Measurements from ENCODE around the gene GPC4.

The GPC4 gene

DNA sequence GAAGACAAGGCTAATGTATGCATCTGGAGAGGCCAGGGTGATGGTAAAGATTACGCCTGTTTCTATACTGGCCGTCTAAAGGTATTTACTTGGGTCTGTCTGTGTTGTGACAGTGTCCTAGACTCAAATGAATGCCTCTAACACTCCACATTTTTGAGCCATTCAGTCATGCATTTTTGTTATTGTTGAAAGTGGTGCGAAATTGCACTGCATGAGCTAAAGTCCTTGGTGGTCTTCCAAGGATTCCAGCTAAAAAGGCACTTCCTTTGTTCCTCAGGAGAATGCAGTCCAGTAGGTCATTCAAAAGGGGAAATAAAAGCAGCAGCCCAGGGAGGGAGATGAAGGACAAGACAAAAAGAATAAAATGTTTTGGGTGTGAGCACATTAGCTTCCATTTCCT lies 3.0 kb downstream of the GPC4 start:
- no peaks in the 10 kb centered on the region for H3K27me3 ChIP-seq (ENCODE audit: control insufficient read depth in 1 of 2, insufficient read depth in 2 of 2, low read length in 2 of 2)
- H3K4me3 ChIP-seq (ENCODE audit: low read depth in 1 of 2, low read length in 2 of 2): no peak overlapping the region
- H3K36me3 ChIP-seq (ENCODE audit: control insufficient read depth in 1 of 2, insufficient read depth in 2 of 2, low read length in 2 of 2): no peaks in the 10 kb centered on the region
- no peaks in the 10 kb centered on the region for H3K9me3 ChIP-seq (ENCODE audit: control insufficient read depth in 1 of 2, low read length in 2 of 2)
- H3K27ac ChIP-seq (ENCODE audit: low read depth, low read length): no peak overlapping the region
- H3K4me1 ChIP-seq (ENCODE audit: control insufficient read depth in 1 of 2, insufficient read depth in 2 of 2, low read length in 2 of 2): peaks cover 0 to 7% of the 10 kb centered on the region in 2 donors
- H3K9ac ChIP-seq (ENCODE audit: low read depth in 1 of 2, low read length in 2 of 2): no peak overlapping the region

DNA sequence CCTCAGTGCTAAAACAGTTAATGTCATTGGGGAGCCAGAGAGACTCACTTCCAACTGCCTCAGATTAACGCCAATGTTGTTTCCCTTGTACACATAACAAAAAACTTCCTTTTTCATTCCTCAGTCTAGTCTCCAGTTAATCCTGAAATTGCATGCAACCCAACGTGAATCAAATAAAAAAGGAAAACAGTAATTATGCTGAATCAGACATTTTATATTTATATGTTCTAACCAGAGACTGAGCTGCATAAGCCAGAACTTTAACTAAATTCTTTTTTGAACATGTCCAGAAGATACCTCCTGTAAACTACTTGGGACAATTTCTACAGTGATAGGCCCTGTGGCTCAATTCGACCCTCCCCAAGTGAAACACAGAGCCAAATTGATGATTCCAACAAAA lies 4.7 kb downstream of the GPC4 start:
- H3K27ac ChIP-seq (ENCODE audit: low read depth, low read length): no peak overlapping the region

GRCh38 chrX:133405498-133406185 lies 9.6 kb downstream of the GPC4 start:
- Histone ChIP-seq H3K4me1 (ENCODE audit: control insufficient read depth in 1 of 2, insufficient read depth in 2 of 2, low read length in 2 of 2) (no peaks in the 10 kb centered on the region), H3K27me3 (ENCODE audit: control insufficient read depth in 1 of 2, insufficient read depth in 2 of 2, low read length in 2 of 2) (no peaks in the 10 kb centered on the region), H3K9ac (ENCODE audit: low read depth in 1 of 2, low read length in 2 of 2) (no peak overlapping the region), H3K4me3 (ENCODE audit: low read depth in 1 of 2, low read length in 2 of 2) (no peak overlapping the region), H3K9me3 (ENCODE audit: control insufficient read depth in 1 of 2, low read length in 2 of 2) (no peaks in the 10 kb centered on the region), H3K27ac (ENCODE audit: low read depth, low read length) (no peak overlapping the region), H3K36me3 (ENCODE audit: control insufficient read depth in 1 of 2, insufficient read depth in 2 of 2, low read length in 2 of 2) (no peaks in the 10 kb centered on the region)

More for the DNA sequence above, 4.7 kb downstream of the GPC4 start:
- Histone ChIP-seq H3K36me3 (ENCODE audit: control insufficient read depth in 1 of 2, insufficient read depth in 2 of 2, low read length in 2 of 2) (no peaks in the 10 kb centered on the region), H3K9ac (ENCODE audit: low read depth in 1 of 2, low read length in 2 of 2) (no peak overlapping the region), H3K27me3 (ENCODE audit: control insufficient read depth in 1 of 2, insufficient read depth in 2 of 2, low read length in 2 of 2) (no peaks in the 10 kb centered on the region), H3K4me1 (ENCODE audit: control insufficient read depth in 1 of 2, insufficient read depth in 2 of 2, low read length in 2 of 2) (peaks cover 0 to 7% of the 10 kb centered on the region in 2 donors), H3K9me3 (ENCODE audit: control insufficient read depth in 1 of 2, low read length in 2 of 2) (no peaks in the 10 kb centered on the region), H3K4me3 (ENCODE audit: low read depth in 1 of 2, low read length in 2 of 2) (no peak overlapping the region)

DNA sequence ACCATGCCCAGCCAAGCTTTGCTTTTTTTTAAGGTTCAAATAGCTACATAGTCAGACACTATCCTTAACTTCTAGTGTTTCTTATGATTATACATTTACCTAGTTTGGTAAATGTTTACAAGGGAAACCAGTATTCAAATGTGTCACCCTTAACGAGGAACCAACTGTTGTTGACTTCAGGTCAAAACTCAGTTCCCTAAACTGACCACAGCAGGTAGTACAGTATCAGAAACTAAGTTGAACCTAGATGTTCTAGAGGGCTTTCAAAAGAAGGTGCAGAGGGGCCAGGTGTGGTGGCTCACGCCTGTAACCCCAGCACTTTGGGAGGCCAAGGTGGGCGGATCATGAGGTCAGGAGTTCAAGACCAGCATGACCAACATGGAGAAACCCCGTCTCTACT lies 11.3 kb downstream of the GPC4 start:
- Histone ChIP-seq H3K27me3 (ENCODE audit: control insufficient read depth in 1 of 2, insufficient read depth in 2 of 2, low read length in 2 of 2) (no peaks in the 10 kb centered on the region), H3K9ac (ENCODE audit: low read depth in 1 of 2, low read length in 2 of 2) (no peak overlapping the region), H3K36me3 (ENCODE audit: control insufficient read depth in 1 of 2, insufficient read depth in 2 of 2, low read length in 2 of 2) (no peaks in the 10 kb centered on the region), H3K27ac (ENCODE audit: low read depth, low read length) (no peak overlapping the region), H3K4me3 (ENCODE audit: low read depth in 1 of 2, low read length in 2 of 2) (no peak overlapping the region), H3K4me1 (ENCODE audit: control insufficient read depth in 1 of 2, insufficient read depth in 2 of 2, low read length in 2 of 2) (no peaks in the 10 kb centered on the region), H3K9me3 (ENCODE audit: control insufficient read depth in 1 of 2, low read length in 2 of 2) (no peaks in the 10 kb centered on the region)

GRCh38 chrX:133402830-133403625 lies 12.3 kb downstream of the GPC4 start:
- H3K4me1 ChIP-seq (ENCODE audit: control insufficient read depth in 1 of 2, insufficient read depth in 2 of 2, low read length in 2 of 2): no peaks in the 10 kb centered on the region
- no peaks in the 10 kb centered on the region for H3K27me3 ChIP-seq (ENCODE audit: control insufficient read depth in 1 of 2, insufficient read depth in 2 of 2, low read length in 2 of 2)
- H3K9me3 ChIP-seq (ENCODE audit: control insufficient read depth in 1 of 2, low read length in 2 of 2): no peaks in the 10 kb centered on the region
- H3K27ac ChIP-seq (ENCODE audit: low read depth, low read length): no peak overlapping the region
- no peak overlapping the region for H3K4me3 ChIP-seq (ENCODE audit: low read depth in 1 of 2, low read length in 2 of 2)
- H3K36me3 ChIP-seq (ENCODE audit: control insufficient read depth in 1 of 2, insufficient read depth in 2 of 2, low read length in 2 of 2): no peaks in the 10 kb centered on the region
- H3K9ac ChIP-seq (ENCODE audit: low read depth in 1 of 2, low read length in 2 of 2): no peak overlapping the region

DNA sequence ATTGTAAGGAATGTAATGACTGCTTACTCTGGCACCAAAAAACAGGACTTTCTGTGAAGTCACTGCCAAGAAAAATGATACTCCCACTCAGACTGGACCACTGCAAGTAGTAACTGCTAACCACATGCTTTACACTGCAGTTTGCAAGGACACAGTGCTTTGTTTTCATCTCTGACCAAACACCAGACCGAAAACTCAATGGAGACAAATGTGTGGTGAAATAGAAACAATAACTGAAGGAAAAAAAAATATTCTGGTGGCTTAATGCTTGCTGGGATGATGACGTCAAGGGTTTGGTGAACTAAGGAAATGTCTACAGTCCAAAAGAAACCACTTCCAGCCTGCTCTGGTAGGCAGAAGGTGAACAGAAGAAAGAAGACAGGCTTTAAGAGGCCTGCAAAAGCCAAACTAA lies 13.2 kb downstream of the GPC4 start:
- H3K9me3 ChIP-seq (ENCODE audit: control insufficient read depth in 1 of 2, low read length in 2 of 2): no peaks in the 10 kb centered on the region
- H3K4me1 ChIP-seq (ENCODE audit: control insufficient read depth in 1 of 2, insufficient read depth in 2 of 2, low read length in 2 of 2): no peaks in the 10 kb centered on the region
- H3K27me3 ChIP-seq (ENCODE audit: control insufficient read depth in 1 of 2, insufficient read depth in 2 of 2, low read length in 2 of 2): no peaks in the 10 kb centered on the region
- H3K27ac ChIP-seq (ENCODE audit: low read depth, low read length): no peak overlapping the region
- no peaks in the 10 kb centered on the region for H3K36me3 ChIP-seq (ENCODE audit: control insufficient read depth in 1 of 2, insufficient read depth in 2 of 2, low read length in 2 of 2)
- H3K4me3 ChIP-seq (ENCODE audit: low read depth in 1 of 2, low read length in 2 of 2): no peak overlapping the region
- no peak overlapping the region for H3K9ac ChIP-seq (ENCODE audit: low read depth in 1 of 2, low read length in 2 of 2)

DNA sequence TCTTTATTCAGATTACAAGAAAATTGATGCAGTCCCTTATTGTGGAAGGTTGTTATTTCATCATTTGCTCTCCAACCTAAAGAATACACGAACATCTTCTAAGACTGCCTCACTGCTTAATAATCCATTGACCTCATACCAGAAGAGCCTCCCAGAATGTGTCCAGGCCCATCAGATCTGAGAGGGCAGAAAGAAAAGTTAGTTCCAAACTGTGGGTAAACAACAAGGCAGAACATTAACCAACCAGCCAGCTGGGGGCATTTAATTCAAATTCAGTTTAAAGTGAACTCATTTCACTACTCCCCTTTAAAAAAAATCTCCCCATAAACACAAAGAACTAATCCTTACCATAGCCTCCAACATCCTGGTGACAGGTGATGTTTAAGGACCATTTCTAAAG lies 13.8 kb downstream of the GPC4 start:
- Histone ChIP-seq H3K27me3 (ENCODE audit: control insufficient read depth in 1 of 2, insufficient read depth in 2 of 2, low read length in 2 of 2) (no peaks in the 10 kb centered on the region), H3K4me3 (ENCODE audit: low read depth in 1 of 2, low read length in 2 of 2) (no peak overlapping the region), H3K36me3 (ENCODE audit: control insufficient read depth in 1 of 2, insufficient read depth in 2 of 2, low read length in 2 of 2) (no peaks in the 10 kb centered on the region), H3K27ac (ENCODE audit: low read depth, low read length) (no peak overlapping the region), H3K9me3 (ENCODE audit: control insufficient read depth in 1 of 2, low read length in 2 of 2) (no peaks in the 10 kb centered on the region), H3K9ac (ENCODE audit: low read depth in 1 of 2, low read length in 2 of 2) (no peak overlapping the region), H3K4me1 (ENCODE audit: control insufficient read depth in 1 of 2, insufficient read depth in 2 of 2, low read length in 2 of 2) (no peaks in the 10 kb centered on the region)

GRCh38 chrX:133399411-133399810 lies 15.9 kb downstream of the GPC4 start:
- Histone ChIP-seq H3K27ac (ENCODE audit: low read depth, low read length) (no peak overlapping the region), H3K9ac (ENCODE audit: low read depth in 1 of 2, low read length in 2 of 2) (no peak overlapping the region), H3K4me1 (ENCODE audit: control insufficient read depth in 1 of 2, insufficient read depth in 2 of 2, low read length in 2 of 2) (peaks cover 0 to 2% of the 10 kb centered on the region in 2 donors), H3K27me3 (ENCODE audit: control insufficient read depth in 1 of 2, insufficient read depth in 2 of 2, low read length in 2 of 2) (no peaks in the 10 kb centered on the region), H3K9me3 (ENCODE audit: control insufficient read depth in 1 of 2, low read length in 2 of 2) (no peaks in the 10 kb centered on the region), H3K4me3 (ENCODE audit: low read depth in 1 of 2, low read length in 2 of 2) (no peak overlapping the region), H3K36me3 (ENCODE audit: control insufficient read depth in 1 of 2, insufficient read depth in 2 of 2, low read length in 2 of 2) (no peaks in the 10 kb centered on the region)

- Histone ChIP-seq H3K36me3 (ENCODE audit: control insufficient read depth in 1 of 2, insufficient read depth in 2 of 2, low read length in 2 of 2) (no peaks in the 10 kb centered on the region), H3K9me3 (ENCODE audit: control insufficient read depth in 1 of 2, low read length in 2 of 2) (no peaks in the 10 kb centered on the region), H3K9ac (ENCODE audit: low read depth in 1 of 2, low read length in 2 of 2) (no peak overlapping the region), H3K4me3 (ENCODE audit: low read depth in 1 of 2, low read length in 2 of 2) (no peak overlapping the region), H3K4me1 (ENCODE audit: control insufficient read depth in 1 of 2, insufficient read depth in 2 of 2, low read length in 2 of 2) (peaks cover 16 to 26% of the 10 kb centered on the region in 2 donors), H3K27ac (ENCODE audit: low read depth, low read length) (no peak overlapping the region), H3K27me3 (ENCODE audit: control insufficient read depth in 1 of 2, insufficient read depth in 2 of 2, low read length in 2 of 2) (no peaks in the 10 kb centered on the region)
Measured at GRCh38 chrX:133394765-133395164, 20.5 kb downstream of the GPC4 start.

GRCh38 chrX:133392671-133393070 lies 22.6 kb downstream of the GPC4 start:
- Histone ChIP-seq H3K4me3 (ENCODE audit: low read depth in 1 of 2, low read length in 2 of 2) (no peak overlapping the region), H3K9ac (ENCODE audit: low read depth in 1 of 2, low read length in 2 of 2) (no peak overlapping the region), H3K36me3 (ENCODE audit: control insufficient read depth in 1 of 2, insufficient read depth in 2 of 2, low read length in 2 of 2) (no peaks in the 10 kb centered on the region), H3K4me1 (ENCODE audit: control insufficient read depth in 1 of 2, insufficient read depth in 2 of 2, low read length in 2 of 2) (peaks cover 20 to 35% of the 10 kb centered on the region in 2 donors), H3K9me3 (ENCODE audit: control insufficient read depth in 1 of 2, low read length in 2 of 2) (no peaks in the 10 kb centered on the region), H3K27ac (ENCODE audit: low read depth, low read length) (no peak overlapping the region), H3K27me3 (ENCODE audit: control insufficient read depth in 1 of 2, insufficient read depth in 2 of 2, low read length in 2 of 2) (no peaks in the 10 kb centered on the region)
